Caco-2 (cell line): ENCODE results near the gene ZNRF2. TPM values are rescaled to one million over a fixed set of nuclear protein-coding genes. Genes with fewer than 3 reads are reported as not detected.
A peak's percentile ranks its signal among the peaks of the same experiment; 100 is the strongest.

ENCODE experiments used
- BruUV-seq: library from RNA; stranded (reverse); fragments of 400-500 nt; replicated peaks from 2 replicates; lab custom pipeline; 2021; lab: Mats Ljungman, UMichigan
- CTCF ChIA-PET: fragments of 300-600 bp; sonication (Branson Sonifier 250); formaldehyde crosslinking; loops from one replicate; lab custom pipeline; 2022; ENCODE audit warnings: antibody characterized with exemption; lab: Charles Lee
- POLR2A ChIA-PET: fragments of 300-600 bp; sonication (Branson Sonifier 250); formaldehyde crosslinking; loops from one replicate; lab custom pipeline; 2022; ENCODE audit warnings: antibody characterized with exemption; lab: Charles Lee
- DNase-seq, 2 experiments: peaks; one replicate each; pipeline versions ENCODE4 v3.0.0 to v3.0.0-alpha.2; 2020 to 2022
- H3K27me3 ChIP-seq: replicated peaks from 2 replicates; pipeline ENCODE4 v1.6.0; 2011; ENCODE audit warnings: low read length; ENCODE audit not compliant: control insufficient read depth, insufficient read depth
- H3K36me3 ChIP-seq: 2 replicates; pipeline ENCODE4 v1.5.1; 2011; ENCODE audit warnings: low read length; ENCODE audit not compliant: control insufficient read depth, insufficient read depth
- H3K4me1 ChIP-seq: fragments of 250-450 bp; sonication (Bioruptor Pico); 2 replicates; pipeline ENCODE4 v1.5.1; 2020; ENCODE audit warnings: mild to moderate bottlenecking
- H3K4me3 ChIP-seq: 2 replicates; pipeline ENCODE4 v1.5.1; 2011; ENCODE audit warnings: low read depth, mild to moderate bottlenecking, control low read depth, low read length
- H3K9me3 ChIP-seq: fragments of 250-450 bp; sonication (Bioruptor Pico); 2 replicates; pipeline ENCODE4 v1.5.1; 2020; ENCODE audit warnings: mild to moderate bottlenecking, moderate library complexity
- H3K27ac Mint-ChIP-seq: one replicate; pipeline ENCODE4 v1.8.0; 2022; ENCODE audit warnings: mixed read lengths; ENCODE audit not compliant: unreplicated experiment
- H3K27me3 Mint-ChIP-seq: one replicate; pipeline ENCODE4 v1.8.0; 2022; ENCODE audit warnings: mixed read lengths; ENCODE audit not compliant: insufficient read depth, unreplicated experiment
- H3K36me3 Mint-ChIP-seq: one replicate; pipeline ENCODE4 v1.8.0; 2022; ENCODE audit warnings: mild to moderate bottlenecking, mixed read lengths; ENCODE audit not compliant: insufficient read depth, unreplicated experiment
- H3K4me1 Mint-ChIP-seq: one replicate; pipeline ENCODE4 v1.8.0; 2022; ENCODE audit warnings: low read depth, mixed read lengths; ENCODE audit not compliant: unreplicated experiment
- H3K4me3 Mint-ChIP-seq: one replicate; pipeline ENCODE4 v1.8.0; 2022; ENCODE audit warnings: mild to moderate bottlenecking, moderate library complexity, mixed read lengths; ENCODE audit not compliant: unreplicated experiment
- H3K9me3 Mint-ChIP-seq: one replicate; pipeline ENCODE4 v1.8.0; 2022; ENCODE audit warnings: mixed read lengths; ENCODE audit not compliant: unreplicated experiment
- intact Hi-C: fragments of 100-400 bp; cut with micrococcal nuclease; formaldehyde crosslinking; loops from one replicate; pipeline ENCODE4 v1.10.0; 2022; ENCODE audit not compliant: unreplicated experiment
- total RNA-seq: library from RNA; stranded (reverse); gene quantifications from 2 replicates; pipeline ENCODE4 v1.2.3, GENCODE V29; 2022
- TF ChIP-seq, protein P1 (sequence below), 2 experiments: fragments of 200-600 bp in 1 of 2; IDR thresholded peaks; 1 replicate in 1 of 2; 2 replicates in 1 of 2; pipeline versions ENCODE4 v1.5.1 to v1.8.0; 2011 to 2022; ENCODE audit warnings: antibody characterized with exemption in 1 of 2, control low read depth in 1 of 2, inconsistent platforms in 1 of 2, low read depth in 1 of 2, low read length in 1 of 2, mild to moderate bottlenecking in 1 of 2, moderate library complexity in 1 of 2; ENCODE audit not compliant: insufficient read depth in 1 of 2, severe bottlenecking in 1 of 2, unreplicated experiment in 1 of 2

Gene ZNRF2
- total RNA-seq, 1 experiment from 2014 or later = 9.0 TPM

DNA sequence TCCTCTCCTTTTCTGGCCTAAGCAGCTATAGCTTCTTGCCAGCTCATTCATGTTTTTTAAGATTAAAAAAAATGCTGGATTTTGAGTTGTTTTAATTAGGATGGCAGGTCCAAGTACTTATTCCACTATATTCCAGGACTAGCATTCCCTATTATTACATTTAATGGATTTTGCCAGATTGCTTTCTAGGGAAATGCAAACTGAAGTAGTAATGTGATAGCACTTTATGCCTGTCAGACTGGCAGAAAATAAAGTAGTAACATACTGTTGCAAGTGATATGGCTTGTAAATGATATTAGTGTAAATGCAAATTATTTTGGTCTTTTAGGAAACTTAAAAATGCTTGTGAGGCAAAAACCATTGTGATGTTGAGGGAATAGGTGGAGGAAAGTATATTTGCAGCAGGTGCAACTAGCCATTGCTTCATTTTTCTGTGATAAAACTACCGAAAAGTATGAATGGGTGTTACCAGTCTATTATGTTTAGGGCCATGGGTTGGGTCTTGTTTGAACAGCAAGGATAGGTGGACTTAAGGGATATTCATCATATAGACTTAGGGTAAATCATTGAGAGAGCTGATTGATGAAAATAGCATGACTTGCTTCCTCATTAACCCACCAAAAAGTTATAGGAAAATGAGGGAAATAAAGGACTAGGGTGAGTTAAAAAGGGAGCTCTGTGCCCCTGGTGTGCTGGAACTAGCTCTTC is 19.9 kb downstream of the ZNRF2 start:
- Mint-ChIP-seq H3K27me3 (no peaks in the 10 kb centered on the region), H3K36me3 (no peaks in the 10 kb centered on the region), H3K27ac (no peak overlapping the region), H3K4me1 (peaks cover 7% of the 10 kb centered on the region), H3K9me3 (no peaks in the 10 kb centered on the region), H3K4me3 (no peak overlapping the region)
- TF ChIP-seq, protein P1, sequence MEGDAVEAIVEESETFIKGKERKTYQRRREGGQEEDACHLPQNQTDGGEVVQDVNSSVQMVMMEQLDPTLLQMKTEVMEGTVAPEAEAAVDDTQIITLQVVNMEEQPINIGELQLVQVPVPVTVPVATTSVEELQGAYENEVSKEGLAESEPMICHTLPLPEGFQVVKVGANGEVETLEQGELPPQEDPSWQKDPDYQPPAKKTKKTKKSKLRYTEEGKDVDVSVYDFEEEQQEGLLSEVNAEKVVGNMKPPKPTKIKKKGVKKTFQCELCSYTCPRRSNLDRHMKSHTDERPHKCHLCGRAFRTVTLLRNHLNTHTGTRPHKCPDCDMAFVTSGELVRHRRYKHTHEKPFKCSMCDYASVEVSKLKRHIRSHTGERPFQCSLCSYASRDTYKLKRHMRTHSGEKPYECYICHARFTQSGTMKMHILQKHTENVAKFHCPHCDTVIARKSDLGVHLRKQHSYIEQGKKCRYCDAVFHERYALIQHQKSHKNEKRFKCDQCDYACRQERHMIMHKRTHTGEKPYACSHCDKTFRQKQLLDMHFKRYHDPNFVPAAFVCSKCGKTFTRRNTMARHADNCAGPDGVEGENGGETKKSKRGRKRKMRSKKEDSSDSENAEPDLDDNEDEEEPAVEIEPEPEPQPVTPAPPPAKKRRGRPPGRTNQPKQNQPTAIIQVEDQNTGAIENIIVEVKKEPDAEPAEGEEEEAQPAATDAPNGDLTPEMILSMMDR (IDR thresholded peaks at IDR 0.05; ENCODE audit: insufficient read depth in 1 of 2, low read depth in 1 of 2, low read length in 1 of 2, severe bottlenecking in 1 of 2, unreplicated experiment in 1 of 2) = no peak
- H3K9me3 ChIP-seq = no peaks in the 10 kb centered on the region
- H3K27me3 ChIP-seq = no peaks in the 10 kb centered on the region
- intact Hi-C loops = no loop called here
- no peaks in the 10 kb centered on the region for H3K36me3 ChIP-seq
- CTCF ChIA-PET = no interaction called here
- DNase-seq = peak in 1 of 2 experiments; percentile 20
- POLR2A ChIA-PET = no interaction called here
- H3K4me1 ChIP-seq = peaks cover 5% of the 10 kb centered on the region; the same call in 1 of the 2 replicates
- H3K4me3 ChIP-seq = no peak overlapping the region
- no TSS peak for BruUV-seq

- Mint-ChIP-seq H3K9me3 (no peaks in the 10 kb centered on the region), H3K27ac (no peak overlapping the region), H3K4me3 (no peak overlapping the region), H3K4me1 (peaks cover 14% of the 10 kb centered on the region), H3K27me3 (no peaks in the 10 kb centered on the region), H3K36me3 (no peaks in the 10 kb centered on the region)
- DNase-seq = no peak
- intact Hi-C loops = no loop called here
- Histone ChIP-seq H3K4me3 (no peak overlapping the region), H3K27me3 (no peaks in the 10 kb centered on the region), H3K36me3 (no peaks in the 10 kb centered on the region), H3K9me3 (no peaks in the 10 kb centered on the region), H3K4me1 (peaks cover 5% of the 10 kb centered on the region; the same call in 1 of the 2 replicates)
- ChIA-PET CTCF (no interaction called here), POLR2A (no interaction called here)
- BruUV-seq = no TSS peak
- TF ChIP-seq, protein P1 (IDR thresholded peaks at IDR 0.05; ENCODE audit: insufficient read depth in 1 of 2, low read depth in 1 of 2, low read length in 1 of 2, severe bottlenecking in 1 of 2, unreplicated experiment in 1 of 2) = no peak
Observed at GRCh38 chr7:30306976-30307375, 22.6 kb downstream of the ZNRF2 start.

DNA sequence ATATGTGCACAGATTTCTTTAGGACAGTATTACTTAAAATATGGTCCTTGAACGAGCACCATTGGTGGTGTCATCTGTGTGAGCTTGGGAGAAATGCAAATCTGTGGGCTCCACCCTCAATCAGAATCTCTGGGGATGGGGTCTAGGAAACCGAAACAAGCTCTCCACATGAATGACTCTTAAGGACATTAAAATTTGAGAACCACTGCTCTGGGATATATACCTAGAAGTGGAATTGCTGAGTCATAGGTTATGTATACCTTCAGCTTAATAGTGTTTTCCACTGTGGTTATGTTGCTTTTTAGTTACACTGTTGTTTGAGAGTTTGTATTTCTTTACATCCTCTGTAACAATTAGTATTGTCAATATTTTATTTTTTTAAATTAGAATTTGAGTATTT is 24.0 kb downstream of the ZNRF2 start:
- intact Hi-C loops = no loop called here
- no peak overlapping the region for H3K4me3 Mint-ChIP-seq
- CTCF ChIA-PET = no interaction called here
- H3K9me3 Mint-ChIP-seq = no peaks in the 10 kb centered on the region
- H3K4me1 ChIP-seq = peaks cover 5% of the 10 kb centered on the region; the same call in 1 of the 2 replicates
- H3K36me3 ChIP-seq = no peaks in the 10 kb centered on the region
- no peaks in the 10 kb centered on the region for H3K9me3 ChIP-seq
- no peak overlapping the region for H3K4me3 ChIP-seq
- H3K27ac Mint-ChIP-seq = no peak overlapping the region
- no TSS peak for BruUV-seq
- TF ChIP-seq, protein P1 (IDR thresholded peaks at IDR 0.05; ENCODE audit: insufficient read depth in 1 of 2, low read depth in 1 of 2, low read length in 1 of 2, severe bottlenecking in 1 of 2, unreplicated experiment in 1 of 2) = no peak
- POLR2A ChIA-PET = no interaction called here
- DNase-seq = no peak
- peaks cover 14% of the 10 kb centered on the region for H3K4me1 Mint-ChIP-seq
- H3K36me3 Mint-ChIP-seq = no peaks in the 10 kb centered on the region
- no peaks in the 10 kb centered on the region for H3K27me3 ChIP-seq
- no peaks in the 10 kb centered on the region for H3K27me3 Mint-ChIP-seq
